ENCODE data around the gene NCAM1. TPM values are rescaled to one million over a fixed set of nuclear protein-coding genes. Genes with fewer than 3 reads are reported as not detected.

NCAM1 gene
- total RNA-seq, 1 donor from 2014 or later, result 3.5 TPM

DNA sequence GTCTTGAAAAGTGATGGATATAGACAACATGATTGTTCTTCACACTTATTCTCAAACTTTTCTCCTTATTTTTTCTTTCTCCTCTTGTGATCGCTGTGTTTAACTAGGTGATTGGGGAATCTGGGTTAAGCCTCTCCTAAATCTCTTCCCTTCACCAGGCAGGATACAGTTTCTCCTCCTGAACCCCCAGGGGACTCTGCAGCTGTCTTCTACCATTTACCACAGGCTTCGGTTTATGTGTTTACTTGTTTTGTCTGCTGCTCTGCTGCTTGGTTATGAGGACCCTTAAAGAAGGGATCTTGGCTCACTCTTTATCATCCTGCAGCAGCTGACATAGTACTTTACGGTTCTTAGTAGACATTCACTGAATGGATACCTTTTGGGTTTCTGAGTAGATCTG lies 124.2 kb downstream of the NCAM1 start:
- no peak for DNase-seq
- intact Hi-C loops (cut with DNase I), result no loop called here
- no peak for ATAC-seq
- H3K27ac ChIP-seq, result no peak overlapping the region
- no peak overlapping the region for H3K4me3 ChIP-seq
- H3K36me3 ChIP-seq, result no peaks in the 10 kb centered on the region
- H3K4me1 ChIP-seq, result no peaks in the 10 kb centered on the region
- TF ChIP-seq, protein P1, sequence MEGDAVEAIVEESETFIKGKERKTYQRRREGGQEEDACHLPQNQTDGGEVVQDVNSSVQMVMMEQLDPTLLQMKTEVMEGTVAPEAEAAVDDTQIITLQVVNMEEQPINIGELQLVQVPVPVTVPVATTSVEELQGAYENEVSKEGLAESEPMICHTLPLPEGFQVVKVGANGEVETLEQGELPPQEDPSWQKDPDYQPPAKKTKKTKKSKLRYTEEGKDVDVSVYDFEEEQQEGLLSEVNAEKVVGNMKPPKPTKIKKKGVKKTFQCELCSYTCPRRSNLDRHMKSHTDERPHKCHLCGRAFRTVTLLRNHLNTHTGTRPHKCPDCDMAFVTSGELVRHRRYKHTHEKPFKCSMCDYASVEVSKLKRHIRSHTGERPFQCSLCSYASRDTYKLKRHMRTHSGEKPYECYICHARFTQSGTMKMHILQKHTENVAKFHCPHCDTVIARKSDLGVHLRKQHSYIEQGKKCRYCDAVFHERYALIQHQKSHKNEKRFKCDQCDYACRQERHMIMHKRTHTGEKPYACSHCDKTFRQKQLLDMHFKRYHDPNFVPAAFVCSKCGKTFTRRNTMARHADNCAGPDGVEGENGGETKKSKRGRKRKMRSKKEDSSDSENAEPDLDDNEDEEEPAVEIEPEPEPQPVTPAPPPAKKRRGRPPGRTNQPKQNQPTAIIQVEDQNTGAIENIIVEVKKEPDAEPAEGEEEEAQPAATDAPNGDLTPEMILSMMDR (IDR thresholded peaks at IDR 0.05), result no peak
- no peaks in the 10 kb centered on the region for H3K27me3 ChIP-seq (ENCODE audit: low read depth)
- H3K9me3 ChIP-seq, result no peaks in the 10 kb centered on the region

DNA sequence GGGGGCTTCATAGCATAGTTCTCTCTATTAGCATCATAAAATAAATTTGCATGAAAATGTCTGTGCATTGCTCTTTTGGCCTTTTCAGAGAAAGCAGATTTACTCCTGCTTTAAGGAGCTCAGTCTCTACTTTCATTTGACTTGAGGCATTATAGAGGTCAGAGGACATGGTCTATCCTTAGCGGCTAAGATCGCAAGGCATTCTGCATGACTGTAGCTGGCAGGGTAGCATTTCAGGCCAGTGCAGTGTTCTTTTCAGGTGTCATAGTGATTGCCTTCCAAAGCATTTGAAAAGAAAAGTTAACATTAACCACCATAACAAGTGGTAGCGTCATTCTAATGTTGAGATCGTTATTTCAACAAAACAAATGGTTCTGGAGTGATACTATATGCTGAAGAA lies 126.5 kb downstream of the NCAM1 start:
- TF ChIP-seq, protein P1 (IDR thresholded peaks at IDR 0.05), result no peak
- ATAC-seq (no peak), DNase-seq (no peak)
- H3K27ac ChIP-seq, result no peak overlapping the region
- intact Hi-C loops (cut with DNase I), result no loop called here
- no peaks in the 10 kb centered on the region for H3K9me3 ChIP-seq
- no peaks in the 10 kb centered on the region for H3K27me3 ChIP-seq (ENCODE audit: low read depth)
- H3K36me3 ChIP-seq, result no peaks in the 10 kb centered on the region
- no peak overlapping the region for H3K4me3 ChIP-seq
- H3K4me1 ChIP-seq, result no peaks in the 10 kb centered on the region

DNA sequence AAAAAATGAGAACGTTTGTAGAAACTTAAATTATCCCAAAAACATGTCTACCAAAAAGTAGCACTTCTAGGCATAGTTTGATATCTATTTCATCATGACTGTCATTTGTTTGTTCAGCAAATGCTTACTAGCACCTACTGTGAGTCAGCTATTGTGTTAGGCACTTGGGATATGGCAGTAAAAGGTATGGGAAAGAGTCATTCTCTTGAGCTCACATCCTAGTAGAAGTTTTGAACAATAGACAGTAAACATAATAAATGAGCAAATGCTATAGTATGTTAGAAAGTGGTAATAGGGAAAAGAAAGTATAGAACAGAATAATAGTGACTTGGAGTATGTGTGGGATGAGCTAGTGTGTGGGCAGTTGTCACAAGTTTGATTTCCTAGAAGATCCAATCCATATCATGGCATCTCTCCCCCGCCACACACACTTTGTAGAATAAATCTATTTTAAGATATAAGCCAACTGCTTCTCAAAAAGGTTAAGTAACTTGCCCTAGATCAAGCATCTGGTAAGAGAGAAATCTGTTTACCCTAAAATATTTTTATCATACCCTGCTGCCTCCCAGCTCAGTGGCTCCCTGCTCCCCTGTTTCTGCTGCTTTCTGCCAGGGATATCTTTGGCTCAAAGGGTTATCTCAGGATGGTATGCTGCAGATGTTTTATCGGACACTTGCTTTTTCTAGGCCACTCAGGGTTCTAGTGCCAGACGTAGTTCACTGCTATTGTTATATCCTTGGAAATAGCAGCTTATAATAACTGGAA lies 129.7 kb downstream of the NCAM1 start:
- TF ChIP-seq, protein P1 (IDR thresholded peaks at IDR 0.05), result no peak
- Histone ChIP-seq H3K4me1 (no peaks in the 10 kb centered on the region), H3K9me3 (no peaks in the 10 kb centered on the region), H3K27me3 (ENCODE audit: low read depth) (no peaks in the 10 kb centered on the region), H3K4me3 (no peak overlapping the region), H3K36me3 (no peaks in the 10 kb centered on the region), H3K27ac (no peak overlapping the region)
- intact Hi-C loops (cut with DNase I), result no loop called here
- DNase-seq, result no peak
- no peak for ATAC-seq

DNA sequence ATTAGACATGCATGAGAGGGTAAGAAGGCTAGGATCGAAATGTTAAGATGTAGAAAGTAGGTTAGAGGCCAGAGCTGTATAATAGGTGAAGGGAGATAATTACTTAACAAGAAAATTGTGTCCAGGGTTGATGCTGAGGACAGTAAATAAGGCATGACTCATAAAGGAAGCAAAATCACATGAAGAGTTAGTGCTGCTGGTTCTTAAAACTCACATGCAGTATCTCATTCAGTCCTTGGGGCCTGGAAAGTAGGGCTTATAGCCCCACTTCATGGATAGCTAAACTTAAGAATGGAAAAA lies 130.2 kb downstream of the NCAM1 start:
- TF ChIP-seq, protein P1 (IDR thresholded peaks at IDR 0.05), result no peak
- no peaks in the 10 kb centered on the region for H3K27me3 ChIP-seq (ENCODE audit: low read depth)
- DNase-seq (no peak), ATAC-seq (no peak)
- H3K4me3 ChIP-seq, result no peak overlapping the region
- no peaks in the 10 kb centered on the region for H3K36me3 ChIP-seq
- intact Hi-C loops (cut with DNase I), result no loop called here
- H3K9me3 ChIP-seq, result no peaks in the 10 kb centered on the region
- no peak overlapping the region for H3K27ac ChIP-seq
- no peaks in the 10 kb centered on the region for H3K4me1 ChIP-seq

DNA sequence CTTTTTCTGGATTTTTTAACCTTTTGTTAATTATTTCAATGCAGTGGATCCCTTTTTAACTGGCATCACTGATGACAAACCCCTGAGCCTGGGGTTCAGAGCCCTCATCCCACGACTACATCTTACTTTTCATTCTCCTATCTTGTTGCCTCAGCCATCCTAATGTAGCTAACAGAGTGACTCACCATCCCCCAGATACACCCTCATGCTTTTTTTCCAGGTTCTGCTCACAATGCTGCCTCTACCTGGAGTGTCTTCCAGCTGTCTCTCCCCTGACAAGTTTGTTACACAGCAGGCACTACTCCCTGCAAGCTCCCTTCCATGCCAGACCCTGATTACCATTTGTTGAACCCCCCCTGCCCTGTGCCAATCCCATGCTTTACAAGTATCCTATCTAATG lies 135.4 kb downstream of the NCAM1 start:
- Histone ChIP-seq H3K27ac (no peak overlapping the region), H3K9me3 (no peaks in the 10 kb centered on the region), H3K36me3 (no peaks in the 10 kb centered on the region), H3K27me3 (ENCODE audit: low read depth) (no peaks in the 10 kb centered on the region), H3K4me1 (no peaks in the 10 kb centered on the region), H3K4me3 (no peak overlapping the region)
- DNase-seq, result no peak
- ATAC-seq, result no peak
- TF ChIP-seq, protein P1 (IDR thresholded peaks at IDR 0.05), result no peak
- intact Hi-C loops (cut with DNase I), result no loop called here
